Muscle of arm (tissue), 14 donors: ENCODE data around the gene NKX1-1. TPM values are rescaled to one million over a fixed set of nuclear protein-coding genes. Genes with fewer than 3 reads are reported as not detected.
"Not testable (repeated sequence)": the region's sequence is repeated elsewhere in the genome, so short reads cannot be mapped to it uniquely, and the experiment has no call there.

Source experiments
- DNase-seq: peaks from one replicate; pipeline ENCODE4 v3.0.0-alpha.2; 2013
- long read RNA-seq, 11 donors: transcript quantifications; one replicate each; lab custom pipeline, GENCODE V29; 2026
- polyA plus RNA-seq, 12 donors: library from polyadenylated mRNA; unstranded; fragments of 120-200 nt; gene quantifications; one replicate each; pipeline ENCODE4 v1.2.1, GENCODE V29; 2013; ENCODE audit not compliant: insufficient read length in 12 of 12

NKX1-1 gene
- polyA plus RNA-seq: not detected
- long read RNA-seq, donor 1: 0 reads
- long read RNA-seq, donor 2: 0 reads
- long read RNA-seq, donor 3: 0 reads
- long read RNA-seq, donor 4: 0 reads
- long read RNA-seq, donor 5: 0 reads
- long read RNA-seq, donor 6: 0 reads
- long read RNA-seq, donor 7: 0 reads
- long read RNA-seq, donor 8: 0 reads
- long read RNA-seq, donor 9: 0 reads
- long read RNA-seq, donor 10: 0 reads
- long read RNA-seq, donor 11: 0 reads

- no peak for DNase-seq
These were observed at the start of gene NKX1-1 for GRCh38 chr4:1406394-1406980. NKX1-1 (minus strand) TSS chr4:1406442; CDS start chr4:1406442, 0 bp downstream.

GRCh38 chr4:1453731-1454130, 47.5 kb upstream of the NKX1-1 start:
- DNase-seq: no peak

- no peak for DNase-seq
These were observed 46.3 kb upstream of the NKX1-1 start for GRCh38 chr4:1452431-1453051.

- no peak for DNase-seq
These were observed 45.5 kb upstream of the NKX1-1 start for GRCh38 chr4:1451752-1452122.

GRCh38 chr4:1451106-1451751, 45.0 kb upstream of the NKX1-1 start:
- DNase-seq: no peak

GRCh38 chr4:1449833-1450741, 43.8 kb upstream of the NKX1-1 start:
- DNase-seq: no peak

GRCh38 chr4:1449475-1449832, 43.2 kb upstream of the NKX1-1 start:
- no peak for DNase-seq

- DNase-seq: no peak
These were observed 42.6 kb upstream of the NKX1-1 start for GRCh38 chr4:1448589-1449420.

- DNase-seq: no peak
These were observed 41.7 kb upstream of the NKX1-1 start for GRCh38 chr4:1447676-1448588.

GRCh38 chr4:1446502-1447386, 40.5 kb upstream of the NKX1-1 start:
- no peak for DNase-seq

GRCh38 chr4:1445716-1446445, 39.6 kb upstream of the NKX1-1 start:
- no peak for DNase-seq

GRCh38 chr4:1443688-1444172, 37.5 kb upstream of the NKX1-1 start:
- not testable (repeated sequence) for DNase-seq

- DNase-seq: no peak
These were observed 20.8 kb upstream of the NKX1-1 start for GRCh38 chr4:1427010-1427409.

GRCh38 chr4:1421657-1422056, 15.4 kb upstream of the NKX1-1 start:
- no peak for DNase-seq

- DNase-seq: no peak
These were observed 13.5 kb upstream of the NKX1-1 start for GRCh38 chr4:1419708-1420107.

GRCh38 chr4:1418494-1419285, 12.4 kb upstream of the NKX1-1 start:
- DNase-seq: no peak
